MM.1S (cell line): ENCODE results near the gene OAF.

Experiments
- DNase-seq: peaks from one replicate; pipeline ENCODE4 v3.0.0-alpha.2; 2015
- H2AFZ ChIP-seq: fragments of 300-600 bp; sonication (generic); 2 replicates; pipeline ENCODE4 v1.6.0; 2016; ENCODE audit warnings: antibody characterized with exemption, low read length
- H3F3A ChIP-seq: fragments of 300-600 bp; sonication (generic); 2 replicates; pipeline ENCODE4 v1.6.1; 2016; ENCODE audit warnings: mild to moderate bottlenecking, antibody characterized with exemption, low read length, moderate library complexity, mixed read lengths; ENCODE audit not compliant: insufficient read depth
- H3K27ac ChIP-seq: fragments of 300-600 bp; sonication (generic); 2 replicates; pipeline ENCODE4 v1.5.1; 2016; ENCODE audit warnings: mild to moderate bottlenecking, low read length
- H3K27me3 ChIP-seq: fragments of 300-600 bp; sonication (generic); replicated peaks from 2 replicates; pipeline ENCODE4 v1.6.0; 2016; ENCODE audit warnings: low read length; ENCODE audit not compliant: insufficient read depth
- H3K36me3 ChIP-seq: fragments of 300-600 bp; sonication (generic); replicated peaks from 2 replicates; pipeline ENCODE4 v1.6.1; 2016; ENCODE audit warnings: mild to moderate bottlenecking, low read length, mixed read lengths; ENCODE audit not compliant: insufficient read depth
- H3K4me1 ChIP-seq: fragments of 300-600 bp; sonication (generic); 2 replicates; pipeline ENCODE4 v1.6.1; 2016; ENCODE audit warnings: low read length, mixed read lengths
- H3K4me2 ChIP-seq: fragments of 300-600 bp; sonication (generic); 2 replicates; pipeline ENCODE4 v1.6.0; 2016; ENCODE audit warnings: low read depth, low read length
- H3K4me3 ChIP-seq: fragments of 300-600 bp; sonication (generic); 2 replicates; pipeline ENCODE4 v1.5.1; 2016; ENCODE audit warnings: low read length, mixed read lengths
- H3K79me2 ChIP-seq: fragments of 300-600 bp; sonication (generic); 2 replicates; pipeline ENCODE4 v1.6.1; 2016; ENCODE audit warnings: mixed run types, low read length, mixed read lengths
- H3K9ac ChIP-seq: fragments of 300-600 bp; sonication (generic); 2 replicates; pipeline ENCODE4 v1.6.1; 2016; ENCODE audit warnings: low read length, mixed read lengths
- H3K9me2 ChIP-seq: fragments of 300-600 bp; sonication (generic); replicated peaks from 2 replicates; pipeline ENCODE4 v1.6.1; 2016; ENCODE audit warnings: mild to moderate bottlenecking, low read length, mixed read lengths; ENCODE audit not compliant: insufficient read depth
- H3K9me3 ChIP-seq: fragments of 300-600 bp; sonication (generic); replicated peaks from 2 replicates; pipeline ENCODE4 v1.6.1; 2016; ENCODE audit warnings: mild to moderate bottlenecking, low read length, mixed read lengths; ENCODE audit not compliant: insufficient read depth
- H4K20me1 ChIP-seq: fragments of 300-600 bp; sonication (generic); 2 replicates; pipeline ENCODE4 v1.6.1; 2016; ENCODE audit warnings: mild to moderate bottlenecking, low read length, moderate library complexity, mixed read lengths; ENCODE audit not compliant: insufficient read depth
- EZH2 ChIP-seq: fragments of 300-600 bp; sonication (generic); optimal IDR thresholded peaks from 2 replicates; pipeline ENCODE3; 2017; ENCODE audit warnings: low read depth, mild to moderate bottlenecking, antibody characterized with exemption, low read length, mixed read lengths
- EZH2phosphoT487 ChIP-seq: fragments of 300-600 bp; sonication (generic); IDR thresholded peaks from 2 replicates; pipeline ENCODE4 v1.6.1; 2018; ENCODE audit warnings: antibody characterized with exemption, low read length
- TF ChIP-seq, protein P1 (sequence below): fragments of 300-600 bp; sonication (generic); IDR thresholded peaks from 2 replicates; pipeline ENCODE4 v1.5.1; 2016; ENCODE audit warnings: antibody characterized with exemption, low read length, mixed read lengths

OAF gene

GRCh38 chr11:120236169-120237107, 25.6 kb downstream of the OAF start:
- no peak overlapping the region for H3K4me2 ChIP-seq
- H3F3A ChIP-seq, result no peaks in the 10 kb centered on the region
- H3K79me2 ChIP-seq, result no peaks in the 10 kb centered on the region
- TF ChIP-seq EZH2, result no peak
- H3K9me2 ChIP-seq, result no peaks in the 10 kb centered on the region
- no peak overlapping the region for H3K4me3 ChIP-seq
- no peaks in the 10 kb centered on the region for H3K36me3 ChIP-seq
- H3K9ac ChIP-seq, result no peak overlapping the region
- H4K20me1 ChIP-seq, result no peaks in the 10 kb centered on the region
- H3K27me3 ChIP-seq, result no peaks in the 10 kb centered on the region
- H3K4me1 ChIP-seq, result no peaks in the 10 kb centered on the region
- no peak overlapping the region for H3K27ac ChIP-seq
- no peak overlapping the region for H2AFZ ChIP-seq
- no peak for DNase-seq
- no peaks in the 10 kb centered on the region for H3K9me3 ChIP-seq

DNA sequence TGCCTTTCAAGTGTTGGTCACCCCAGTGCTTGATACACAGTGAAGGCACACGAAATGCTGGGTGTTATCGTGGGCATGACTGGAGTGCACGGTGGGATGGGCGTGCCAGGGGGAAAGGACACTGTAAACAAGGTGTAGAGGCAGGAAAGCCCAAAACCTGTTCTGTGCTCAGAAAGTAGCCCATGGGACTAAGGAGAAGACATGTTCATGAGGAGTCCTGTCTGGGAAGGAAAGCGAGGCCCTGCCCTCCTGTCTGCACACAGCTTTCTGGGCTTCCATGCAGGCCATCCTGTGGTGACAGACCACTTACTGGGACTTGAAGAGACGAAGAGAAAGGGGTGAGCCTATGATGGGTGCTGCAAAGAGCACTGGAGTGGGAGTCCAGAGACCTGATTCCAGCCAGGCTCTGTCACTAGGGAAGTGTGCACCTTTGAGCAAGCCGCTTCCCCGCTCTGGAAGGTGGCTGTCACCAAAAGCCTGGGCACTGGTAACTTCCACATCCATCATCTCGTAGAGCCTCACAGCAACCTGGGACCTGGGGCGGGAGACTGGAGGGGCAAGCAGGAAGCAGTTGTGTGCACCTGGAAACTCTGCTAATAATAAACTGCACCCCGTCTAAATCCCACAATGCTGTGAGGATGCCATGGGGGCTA, 28.3 kb downstream of the OAF start:
- H3K4me2 ChIP-seq, result no peak overlapping the region
- H3K9me2 ChIP-seq, result no peaks in the 10 kb centered on the region
- no peaks in the 10 kb centered on the region for H3F3A ChIP-seq
- DNase-seq, result no peak
- H3K9me3 ChIP-seq, result no peaks in the 10 kb centered on the region
- H3K4me1 ChIP-seq, result no peaks in the 10 kb centered on the region
- no peaks in the 10 kb centered on the region for H3K79me2 ChIP-seq
- H3K27me3 ChIP-seq, result no peaks in the 10 kb centered on the region
- H2AFZ ChIP-seq, result no peak overlapping the region
- H3K9ac ChIP-seq, result no peak overlapping the region
- no peak for TF ChIP-seq EZH2
- no peak for TF ChIP-seq EZH2phosphoT487
- TF ChIP-seq, protein P1, sequence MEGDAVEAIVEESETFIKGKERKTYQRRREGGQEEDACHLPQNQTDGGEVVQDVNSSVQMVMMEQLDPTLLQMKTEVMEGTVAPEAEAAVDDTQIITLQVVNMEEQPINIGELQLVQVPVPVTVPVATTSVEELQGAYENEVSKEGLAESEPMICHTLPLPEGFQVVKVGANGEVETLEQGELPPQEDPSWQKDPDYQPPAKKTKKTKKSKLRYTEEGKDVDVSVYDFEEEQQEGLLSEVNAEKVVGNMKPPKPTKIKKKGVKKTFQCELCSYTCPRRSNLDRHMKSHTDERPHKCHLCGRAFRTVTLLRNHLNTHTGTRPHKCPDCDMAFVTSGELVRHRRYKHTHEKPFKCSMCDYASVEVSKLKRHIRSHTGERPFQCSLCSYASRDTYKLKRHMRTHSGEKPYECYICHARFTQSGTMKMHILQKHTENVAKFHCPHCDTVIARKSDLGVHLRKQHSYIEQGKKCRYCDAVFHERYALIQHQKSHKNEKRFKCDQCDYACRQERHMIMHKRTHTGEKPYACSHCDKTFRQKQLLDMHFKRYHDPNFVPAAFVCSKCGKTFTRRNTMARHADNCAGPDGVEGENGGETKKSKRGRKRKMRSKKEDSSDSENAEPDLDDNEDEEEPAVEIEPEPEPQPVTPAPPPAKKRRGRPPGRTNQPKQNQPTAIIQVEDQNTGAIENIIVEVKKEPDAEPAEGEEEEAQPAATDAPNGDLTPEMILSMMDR, result no peak
- no peak overlapping the region for H3K27ac ChIP-seq
- H3K36me3 ChIP-seq, result no peaks in the 10 kb centered on the region
- no peak overlapping the region for H3K4me3 ChIP-seq
- H4K20me1 ChIP-seq, result no peaks in the 10 kb centered on the region

- Histone ChIP-seq H3K79me2 (no peaks in the 10 kb centered on the region), H3K4me1 (0 out of 2 replicates have a peak, but pooled peaks cover 3% of the 10 kb centered on the region), H3K36me3 (no peaks in the 10 kb centered on the region), H3F3A (no peaks in the 10 kb centered on the region), H3K27ac (no peak within 1 kb of the TSS), H3K9ac (no peak within 1 kb of the TSS), H3K4me3 (no peak within 1 kb of the TSS), H3K4me2 (no peak within 1 kb of the TSS), H2AFZ (no peak within 1 kb of the TSS), H3K9me3 (no peaks in the 10 kb centered on the region), H3K27me3 (no peaks in the 10 kb centered on the region), H4K20me1 (no peaks in the 10 kb centered on the region), H3K9me2 (no peaks in the 10 kb centered on the region)
- DNase-seq, result no peak
- TF ChIP-seq, protein P1, result no peak
- TF ChIP-seq EZH2phosphoT487 (no peak), EZH2 (no peak)
These were observed 29.1 kb downstream of the OAF start, which contains the start of gene POU2F3 for GRCh38 chr11:120239713-120240640. Gene POU2F3, plus strand, starts transcription at chr11:120240140. Its CDS starts 204 bp downstream, at chr11:120240344.
